Stimulated activated CD4-positive, alpha-beta T cell treated with anti-CD3 and anti-CD28 coated beads, Interleukin-1b, Interleukin-23, amount 100 ng/mL, for 1 hour (primary cell): ENCODE measurements around the gene MTRFR.
"Not testable (repeated sequence)": the region's sequence is repeated elsewhere in the genome, so short reads cannot be mapped to it uniquely, and the experiment has no call there.

ENCODE experiments used
- DNase-seq, 2 donors: peaks; one replicate each; pipeline ENCODE4 v3.0.0-alpha.2; 2020; ENCODE audit warnings: low read depth in 2 of 2

MTRFR gene

DNA sequence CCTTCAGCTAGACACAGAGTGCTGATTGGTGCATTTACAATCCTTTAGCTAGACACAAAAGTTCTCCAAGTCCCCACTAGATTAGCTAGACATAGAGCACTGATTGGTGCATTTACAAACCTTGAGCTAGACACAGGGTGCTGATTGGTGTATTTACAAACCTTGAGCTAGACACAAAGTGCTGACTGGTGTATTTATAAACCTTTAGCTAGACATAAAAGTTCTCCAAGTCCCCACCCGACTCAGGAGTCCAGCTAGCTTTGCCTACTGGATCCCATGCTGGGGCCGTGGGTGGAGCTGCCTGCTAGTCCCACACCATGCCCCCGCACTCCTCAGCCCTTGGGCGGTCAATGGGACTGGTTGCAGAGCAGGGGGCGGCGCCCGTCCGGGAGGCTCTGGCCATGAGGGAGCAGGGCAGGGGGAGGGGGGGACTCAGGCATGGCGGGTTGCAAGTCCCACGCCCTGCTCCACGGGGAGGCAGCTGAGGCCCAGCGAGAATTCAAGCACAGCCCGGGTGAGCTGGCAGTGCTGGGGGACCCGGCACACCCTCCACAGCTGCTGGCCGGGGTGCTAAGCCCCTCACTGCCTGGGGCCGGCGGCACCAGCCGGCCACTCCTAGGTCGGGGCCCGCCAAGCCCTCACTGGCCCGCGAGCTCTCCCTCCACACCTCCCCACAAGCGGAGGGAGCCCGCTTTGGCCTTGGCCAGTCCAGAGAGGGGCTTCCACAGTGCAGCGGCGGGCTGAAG is 15.9 kb downstream of the MTRFR start:
- not testable (repeated sequence) for DNase-seq

DNA sequence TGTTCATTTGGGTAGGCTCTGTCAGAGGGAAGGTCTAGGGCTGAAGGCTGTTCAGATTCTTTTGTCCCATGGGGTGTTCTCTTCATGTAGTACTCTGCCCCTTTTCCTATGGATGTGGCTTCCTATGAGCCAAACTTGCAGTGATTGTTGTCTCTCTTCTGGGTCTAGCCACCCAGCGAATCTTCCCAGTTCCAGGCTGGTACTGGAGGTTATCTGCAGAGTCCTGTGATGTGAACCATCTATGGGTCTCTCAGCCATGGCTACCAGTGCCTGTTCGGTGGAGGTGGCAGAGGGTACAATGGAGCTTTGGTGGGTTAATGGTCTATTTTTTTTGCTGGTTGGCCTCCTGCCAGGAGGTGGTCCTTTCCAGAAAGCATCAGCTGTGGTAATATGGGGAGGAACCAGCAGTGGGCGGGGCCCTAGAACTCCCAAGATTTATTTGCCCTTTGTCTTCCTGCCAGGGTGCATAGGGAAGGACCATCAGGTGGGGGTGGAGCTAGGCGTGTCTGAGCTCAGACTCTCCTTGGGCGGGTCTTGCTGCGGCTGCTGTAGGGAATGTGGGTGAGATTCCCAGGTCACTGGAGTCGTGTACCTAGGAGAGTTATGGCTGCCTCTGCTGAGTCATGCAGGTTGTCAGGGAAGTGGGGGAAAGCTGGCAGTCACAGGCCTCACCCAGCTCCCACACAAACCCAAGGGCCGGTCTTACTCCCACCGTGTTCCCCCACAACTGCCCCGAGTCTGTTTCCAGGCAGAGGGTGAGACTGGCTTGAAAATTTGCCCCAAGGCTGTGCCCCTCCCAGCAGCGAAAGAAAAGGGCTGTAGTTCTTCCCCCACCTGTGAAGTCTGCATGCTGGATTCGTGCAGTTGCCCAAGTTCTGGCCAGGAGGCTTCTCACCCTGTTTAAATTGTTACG is 17.5 kb downstream of the MTRFR start:
- no peak for DNase-seq

DNA sequence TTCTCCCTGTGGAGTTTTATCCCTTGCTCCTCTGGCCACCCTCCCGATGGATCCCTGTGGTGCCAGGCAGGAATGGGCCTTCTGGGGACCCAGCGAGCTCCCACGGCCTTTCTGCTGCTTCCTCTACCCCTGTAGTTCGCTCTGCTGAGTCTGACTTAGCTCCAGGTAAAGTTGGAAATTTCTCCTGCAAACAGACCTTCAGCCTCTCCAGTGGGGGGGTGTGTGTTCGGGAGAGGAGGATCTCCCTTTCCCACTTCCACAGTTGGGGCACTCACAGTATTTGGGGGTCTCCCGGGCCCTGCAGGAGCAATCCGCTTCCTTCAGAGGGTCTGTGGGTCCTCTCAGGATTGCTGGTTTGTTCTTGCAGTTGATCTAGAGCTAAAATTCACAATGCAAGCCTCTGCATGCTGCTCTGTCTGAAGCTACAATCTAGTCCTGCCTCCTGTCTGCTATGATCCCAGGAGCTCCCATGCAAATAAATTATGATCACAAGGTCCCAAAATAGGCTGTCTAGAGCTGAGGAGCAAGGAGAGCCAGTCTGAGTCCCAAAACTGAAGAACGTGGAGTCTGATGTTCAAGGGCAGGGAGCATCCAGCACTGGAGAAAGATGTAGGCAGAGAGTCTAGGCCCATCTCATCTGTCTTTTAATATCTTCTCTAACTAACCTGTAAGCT is 18.3 kb downstream of the MTRFR start:
- no peak for DNase-seq

DNA sequence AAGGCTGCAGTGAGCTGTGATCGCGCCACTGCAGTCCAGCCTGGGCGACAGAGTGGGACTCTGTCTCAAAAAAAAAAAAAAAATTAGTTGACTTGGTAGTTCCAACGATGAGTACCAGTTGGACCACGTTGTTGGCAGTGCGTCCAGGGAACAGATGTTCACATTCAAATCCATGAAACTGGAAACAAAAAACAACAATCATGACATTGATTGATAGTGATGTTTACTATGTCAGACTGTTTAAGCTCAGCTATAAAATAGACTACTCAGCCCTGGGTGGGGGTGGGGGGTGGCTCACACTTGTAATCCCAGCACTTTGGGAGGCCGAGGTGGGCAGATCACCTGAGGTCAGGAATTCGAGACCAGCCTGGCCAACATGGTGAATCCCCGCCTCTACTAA is 19.1 kb downstream of the MTRFR start:
- not testable (repeated sequence) for DNase-seq

DNA sequence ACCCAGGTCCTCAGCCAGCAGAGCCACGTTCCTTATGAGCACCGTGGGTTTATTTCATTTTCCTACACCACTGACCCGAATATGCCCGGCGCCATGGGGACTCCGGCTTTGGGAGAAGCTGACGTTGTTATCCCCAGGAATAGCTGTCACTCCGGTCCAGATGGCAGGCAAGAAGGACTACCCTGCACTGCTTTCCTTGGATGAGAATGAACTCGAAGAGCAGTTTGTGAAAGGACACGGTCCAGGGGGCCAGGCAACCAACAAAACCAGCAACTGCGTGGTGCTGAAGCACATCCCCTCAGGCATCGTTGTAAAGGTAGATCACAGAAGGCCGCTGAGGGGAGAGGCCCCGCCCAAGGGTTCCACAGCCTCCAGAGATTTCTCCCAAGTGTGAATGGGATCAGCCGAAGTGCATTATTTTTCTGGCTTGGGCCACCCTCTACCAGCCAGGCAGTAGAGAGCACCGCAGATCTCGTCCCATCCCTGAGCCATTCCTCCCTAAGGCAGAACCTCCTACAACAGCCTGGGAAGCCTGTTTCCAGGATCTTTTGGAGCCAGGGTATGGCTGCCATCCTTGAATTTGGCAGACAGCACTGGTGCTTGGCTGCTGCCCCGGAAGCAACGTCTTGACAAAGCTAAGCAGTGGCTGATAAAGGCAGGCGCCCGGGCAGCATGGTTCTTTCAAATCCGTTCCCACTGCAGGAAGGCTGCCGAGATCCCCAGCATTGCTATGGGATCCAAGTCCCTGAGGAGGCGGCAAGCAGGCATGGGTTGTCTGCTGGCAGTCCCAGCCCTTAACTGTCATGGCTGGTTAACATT is 20.6 kb downstream of the MTRFR start:
- DNase-seq = no peak

DNA sequence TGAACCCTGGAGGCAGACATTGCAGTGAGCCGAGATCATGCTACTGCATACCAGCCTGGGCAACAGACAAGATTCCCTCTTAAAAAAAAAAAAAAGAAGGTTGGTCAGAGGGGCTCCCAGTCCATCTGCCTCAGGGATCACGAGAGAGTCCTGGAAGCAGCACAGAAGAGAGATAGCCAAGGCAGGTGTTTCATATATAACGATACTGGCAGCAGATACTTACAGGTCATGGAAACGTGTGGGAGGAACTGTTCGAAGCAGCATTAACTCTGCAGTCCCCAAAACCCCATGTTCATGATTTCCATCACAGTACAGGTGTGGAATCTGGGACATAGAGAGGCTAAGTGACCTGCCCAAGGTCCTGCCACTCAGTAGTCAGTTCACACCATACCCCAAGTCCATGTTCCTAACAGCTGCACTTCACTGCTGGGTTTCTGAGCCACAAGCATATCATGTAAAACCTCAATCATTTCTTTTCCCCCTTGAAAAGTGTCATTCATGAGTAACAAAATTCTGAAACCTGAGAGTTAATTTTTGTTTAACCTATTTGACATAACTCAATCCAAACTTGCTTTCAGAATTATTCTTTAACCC is 21.7 kb downstream of the MTRFR start:
- DNase-seq = no peak

DNA sequence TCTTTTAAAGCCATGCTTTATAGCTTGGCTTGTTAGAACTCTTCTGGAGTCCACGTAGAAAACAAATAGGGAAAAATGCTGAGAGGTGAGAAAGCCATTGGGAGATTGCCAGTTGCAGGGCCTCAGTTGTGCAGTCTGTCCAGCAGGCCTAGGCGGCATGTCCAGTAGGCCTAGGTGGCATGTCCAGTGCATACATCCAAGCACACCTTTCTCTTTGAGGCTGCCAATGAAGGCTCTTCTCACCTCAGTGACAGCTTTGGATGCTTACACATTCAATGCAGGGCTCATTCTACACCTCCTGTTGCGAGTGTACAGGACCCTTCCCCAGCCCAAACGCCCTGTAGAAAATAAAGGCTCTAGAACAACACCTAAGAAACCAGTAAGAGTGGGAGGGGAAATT is 25.4 kb downstream of the MTRFR start:
- DNase-seq = no peak

DNA sequence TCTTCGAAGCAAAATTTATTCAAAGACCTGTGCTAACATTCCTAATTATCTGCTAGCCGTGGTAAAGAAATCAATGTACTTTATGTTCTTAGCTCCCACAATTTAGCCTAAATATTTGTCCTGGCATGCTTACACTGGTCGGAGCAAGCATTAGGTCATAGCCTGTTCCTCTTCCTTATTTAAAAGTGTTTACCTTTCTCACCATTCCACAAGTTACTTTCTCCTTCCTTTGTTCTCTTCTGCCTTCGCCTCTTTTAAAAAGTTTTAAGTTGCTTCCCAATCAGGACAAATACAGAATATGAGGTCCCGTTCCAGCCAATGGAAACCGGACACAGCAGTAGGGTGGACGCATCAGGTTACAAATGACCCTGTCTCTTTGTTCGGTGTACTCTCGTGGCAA is 26.8 kb downstream of the MTRFR start:
- no peak for DNase-seq

DNA sequence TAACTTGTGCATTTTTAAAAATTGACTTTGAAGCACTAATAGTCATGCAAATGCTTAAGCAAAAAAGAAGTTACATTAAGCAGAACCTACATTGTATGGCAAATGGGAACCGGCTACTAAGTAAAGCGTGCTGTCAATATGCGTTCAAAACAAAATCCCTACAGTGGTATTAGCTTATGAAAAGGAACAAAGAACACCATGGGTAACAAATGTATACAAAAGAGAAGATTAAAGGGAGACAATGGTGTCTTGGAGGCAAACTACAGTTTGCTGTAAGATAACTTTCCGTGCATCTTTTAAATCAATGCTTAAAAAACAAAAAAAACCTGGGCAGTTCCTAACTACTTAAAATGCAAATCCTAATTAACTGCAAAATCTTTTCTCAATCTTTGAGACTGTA is 28.0 kb downstream of the MTRFR start:
- no peak for DNase-seq

DNA sequence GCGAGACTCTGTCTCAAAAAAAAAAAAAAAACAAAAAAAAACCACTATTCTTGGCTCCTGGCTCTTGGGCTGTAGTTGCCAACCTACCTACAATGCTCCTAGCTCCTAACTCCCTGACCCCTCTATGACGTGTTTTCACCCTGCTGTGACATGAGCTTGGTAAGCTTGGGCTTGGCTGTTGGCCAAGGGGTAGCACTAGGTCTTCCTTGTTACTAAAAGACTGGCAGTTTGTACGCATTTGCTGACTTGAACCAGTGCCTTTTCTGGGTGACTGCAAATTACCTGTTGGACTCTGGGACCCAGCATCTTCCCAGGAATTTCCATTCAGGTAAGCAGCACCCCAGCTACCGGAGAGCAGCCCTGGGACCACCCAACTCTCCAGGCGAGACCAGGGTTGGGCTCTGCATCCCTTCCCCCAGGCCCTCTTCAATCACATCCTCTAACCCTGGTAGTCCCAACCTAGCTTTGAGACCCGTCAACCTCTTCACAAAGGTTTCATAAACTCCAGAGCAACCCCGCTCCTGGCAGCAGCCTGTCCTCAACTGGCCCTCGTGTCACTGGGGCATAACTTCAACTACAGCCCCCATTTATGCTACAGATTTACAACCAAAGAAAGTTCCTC is 30.1 kb downstream of the MTRFR start:
- DNase-seq = no peak

DNA sequence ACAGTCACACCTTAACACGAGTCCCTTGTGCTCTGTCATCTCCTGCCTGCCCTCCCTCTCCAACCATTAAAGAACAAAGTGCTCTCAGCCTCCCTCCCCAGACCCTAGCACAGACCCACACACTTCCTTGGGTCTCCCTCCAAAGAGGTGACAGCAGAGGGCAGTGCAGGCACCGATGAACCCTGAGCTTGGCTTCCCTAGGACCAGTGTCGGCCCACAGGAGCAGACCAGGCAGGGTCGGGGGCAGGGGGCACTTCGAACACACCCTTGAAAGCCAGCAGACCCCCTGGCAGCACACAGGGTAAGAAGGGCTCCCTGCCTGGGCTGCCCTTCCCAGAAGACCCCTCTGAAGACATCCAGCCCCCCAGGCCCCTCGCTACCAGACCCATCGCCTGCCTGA is 31.4 kb downstream of the MTRFR start:
- no peak for DNase-seq

DNA sequence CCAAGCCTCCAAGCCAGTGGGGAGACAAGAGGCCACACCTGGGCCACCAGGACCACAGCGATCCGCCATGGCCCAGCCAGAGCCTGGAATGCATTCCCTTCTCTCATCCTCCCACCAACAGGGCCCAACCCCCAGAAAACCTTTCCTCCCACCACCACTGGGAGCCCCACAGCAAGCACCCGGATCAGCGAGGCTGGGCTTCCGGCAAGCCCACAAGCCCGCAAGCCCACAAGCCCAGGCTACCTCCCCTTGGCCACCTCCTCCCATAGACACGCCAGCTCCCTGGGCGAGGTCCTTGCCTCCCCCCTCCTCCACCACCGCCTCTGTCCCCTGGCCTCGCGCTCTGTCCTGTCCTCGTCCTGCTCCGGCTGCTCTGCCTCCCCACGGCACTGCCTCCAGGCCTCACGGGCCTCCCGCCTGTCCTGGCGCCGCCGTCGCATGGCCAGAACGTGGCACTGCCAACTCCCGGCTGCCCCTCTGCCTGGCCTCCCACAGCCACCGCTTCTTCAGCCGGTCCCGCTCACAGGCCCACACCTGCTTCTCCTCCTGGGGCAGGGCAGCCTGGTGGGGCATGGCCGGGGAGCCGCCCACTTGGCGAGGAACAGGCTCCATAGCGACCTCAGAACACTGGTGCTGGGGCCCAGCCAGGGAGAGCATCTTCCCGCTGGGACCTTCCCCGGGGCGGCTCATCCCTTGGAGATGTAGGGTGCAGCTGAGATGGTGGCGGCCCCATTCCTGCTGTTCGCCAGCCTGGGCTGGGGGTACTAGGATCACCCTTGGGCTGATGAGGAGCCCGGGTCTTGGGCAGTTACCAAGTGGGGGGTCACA is 32.8 kb downstream of the MTRFR start:
- DNase-seq = no peak

DNA sequence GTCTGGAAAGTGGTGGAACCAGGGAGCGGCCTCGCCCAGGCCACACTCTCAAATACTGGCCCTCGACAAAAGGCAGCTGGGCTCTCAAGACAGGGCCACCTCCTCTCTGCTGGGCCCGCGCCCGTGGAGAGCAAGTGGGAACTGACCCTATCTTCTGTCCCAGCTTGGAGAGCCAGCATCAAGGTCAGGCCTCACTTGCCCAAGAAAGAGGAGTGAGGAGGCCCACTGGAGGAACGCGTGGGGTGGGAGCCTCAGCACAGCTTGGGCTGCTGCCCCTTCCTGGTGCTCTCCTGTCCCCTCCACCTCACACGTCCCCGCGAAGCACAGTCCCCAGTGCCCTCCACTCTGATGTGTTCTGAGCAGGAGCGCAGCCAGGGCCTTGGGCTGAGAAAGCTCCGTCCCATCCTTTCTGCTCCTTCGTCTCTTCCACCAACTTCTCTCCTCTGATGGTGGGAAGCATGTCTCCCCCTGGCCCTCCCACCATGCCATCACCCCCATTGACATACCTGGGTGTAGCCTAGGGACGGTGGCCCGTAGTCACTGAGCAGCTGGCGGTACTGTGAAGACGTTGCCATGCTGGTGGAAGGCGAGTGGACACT is 33.5 kb downstream of the MTRFR start:
- DNase-seq = no peak

DNA sequence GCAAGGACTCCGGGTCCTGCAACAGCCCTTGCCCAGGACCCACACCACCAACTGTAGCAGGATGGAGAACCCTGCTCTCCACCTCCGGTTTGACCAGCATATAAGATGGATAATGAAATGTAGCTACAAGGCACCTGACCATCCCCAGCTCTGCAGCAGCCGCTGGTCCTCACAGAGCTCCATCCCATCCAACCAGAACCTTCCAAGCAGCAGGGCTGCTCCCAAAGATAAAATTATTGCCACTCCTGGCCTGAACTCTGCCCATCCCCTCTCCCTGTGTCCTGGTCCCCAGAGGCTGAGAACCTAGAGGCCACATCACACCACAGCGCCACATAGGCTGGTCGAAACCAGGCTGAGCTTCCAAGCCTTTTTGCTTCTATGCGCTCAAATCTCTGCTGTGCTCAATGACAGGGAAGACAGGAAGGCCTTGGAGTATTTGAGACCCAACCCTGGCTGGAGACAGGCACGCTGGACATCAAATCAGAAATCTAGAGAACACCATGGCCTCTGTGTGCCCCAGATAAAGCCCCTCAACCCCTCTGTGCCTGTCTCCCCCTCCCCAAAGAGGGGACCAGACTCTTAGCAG is 34.2 kb downstream of the MTRFR start:
- no peak for DNase-seq

DNA sequence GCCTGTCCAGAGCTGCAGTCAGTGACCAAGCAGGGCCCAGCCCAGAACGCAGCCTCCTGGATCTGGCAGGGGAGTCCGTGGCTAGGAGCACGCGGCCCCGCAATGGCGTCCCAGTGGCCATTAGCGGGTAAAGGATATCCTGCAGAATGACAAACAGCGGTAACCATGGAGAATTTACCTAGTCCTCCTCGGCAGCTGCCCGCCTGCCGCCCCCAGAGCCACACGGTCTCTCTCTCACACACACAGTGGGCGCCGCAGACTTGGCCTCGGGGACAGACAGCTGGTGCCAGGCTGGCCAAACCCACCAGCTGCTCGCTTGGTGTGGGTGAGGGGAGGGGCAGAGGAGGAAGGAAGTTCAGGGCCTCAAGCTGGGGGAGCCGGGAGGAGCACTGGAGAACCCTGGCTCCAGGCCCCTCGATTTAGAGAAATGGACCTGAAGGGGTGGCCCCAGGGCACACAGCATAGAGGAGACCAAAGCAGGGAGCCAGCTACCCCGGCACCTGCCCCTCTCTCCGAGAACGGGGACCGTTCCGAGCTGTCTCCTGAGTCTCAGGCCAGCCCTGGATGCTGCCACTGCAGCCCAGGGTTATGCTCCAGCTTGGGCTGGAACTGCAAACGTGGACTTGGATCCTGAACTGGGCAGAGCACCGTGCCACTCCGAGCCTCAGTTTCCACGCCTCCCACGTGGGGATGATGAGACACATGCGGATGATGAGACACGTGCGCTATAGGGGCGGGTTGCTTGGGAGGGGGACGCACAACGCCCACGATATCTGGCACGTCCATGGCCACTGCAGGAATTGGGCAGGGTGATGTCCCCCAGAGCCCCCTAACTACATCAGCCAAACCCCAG is 35.0 kb downstream of the MTRFR start:
- DNase-seq = no peak

DNA sequence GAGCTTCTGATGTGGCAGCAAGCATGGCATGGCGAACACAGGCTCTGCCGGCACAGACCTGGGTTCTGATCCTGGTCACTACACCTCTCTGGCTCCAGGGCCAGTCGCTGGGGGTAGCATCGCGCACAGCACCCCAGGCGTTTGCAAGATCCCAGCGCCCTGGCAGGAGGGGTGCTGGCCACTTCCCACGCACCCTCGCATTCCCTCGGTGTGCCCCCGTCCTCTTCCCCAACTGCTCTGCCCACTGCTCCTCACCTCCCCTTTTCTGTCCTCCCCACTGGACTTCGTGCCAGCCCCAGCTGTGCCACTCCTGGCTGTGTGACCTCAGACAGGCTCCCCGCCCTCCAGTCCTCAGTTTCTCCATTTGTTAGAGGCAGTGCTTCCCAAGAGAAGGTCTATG is 35.6 kb downstream of the MTRFR start:
- no peak for DNase-seq

DNA sequence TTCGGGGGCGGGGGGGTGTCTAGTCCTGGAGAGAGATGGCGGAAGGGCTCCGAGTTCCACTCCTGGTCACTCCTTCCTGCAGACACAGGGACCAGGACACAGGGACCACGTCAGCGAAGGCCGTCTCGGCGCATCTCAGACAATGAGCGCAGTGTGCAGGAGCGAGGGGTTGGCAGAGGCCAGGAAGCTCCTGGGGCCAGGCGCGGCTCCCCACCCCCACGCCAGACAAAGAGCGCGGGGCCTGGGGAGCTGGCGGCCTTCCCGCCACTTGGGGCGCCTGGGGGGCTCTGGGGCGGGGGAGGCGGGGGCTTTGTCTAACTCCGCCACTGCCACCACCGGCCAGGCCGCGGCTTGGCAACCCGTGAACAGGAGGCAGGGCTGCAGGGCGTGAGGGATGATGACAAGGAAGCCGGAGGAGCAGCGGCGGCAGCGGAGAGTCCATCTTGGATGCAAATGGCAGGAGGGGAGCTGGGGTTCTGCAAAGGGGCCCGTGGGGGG is 36.2 kb downstream of the MTRFR start:
- no peak for DNase-seq

DNA sequence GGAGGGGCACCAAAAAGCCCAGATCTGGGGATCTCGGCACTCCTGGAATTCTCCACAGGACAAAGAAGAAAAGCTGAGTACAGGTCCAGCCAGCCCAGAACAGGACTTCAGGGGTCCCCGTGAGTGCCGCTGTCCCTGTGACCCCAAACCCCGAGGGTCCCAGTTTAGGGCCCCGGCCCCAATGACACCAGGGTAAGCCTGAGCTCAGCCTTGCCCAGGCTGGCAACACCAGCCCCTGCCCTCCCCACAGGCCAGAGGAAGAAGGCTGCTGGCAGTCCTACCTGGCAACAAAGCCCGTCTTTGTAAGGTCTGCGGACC is 36.6 kb downstream of the MTRFR start:
- DNase-seq = no peak
